H1 (cell line): Measurements from ENCODE around the gene PLSCR1. TPM values are rescaled to one million over a fixed set of nuclear protein-coding genes. Genes with fewer than 3 reads are reported as not detected.

ENCODE experiments used
- CTCF ChIA-PET: fragments of 300-600 bp; sonication (Branson Sonifier 250); formaldehyde crosslinking; loops from one replicate; lab custom pipeline; 2021; ENCODE audit not compliant: partially characterized antibody; lab: Charles Lee
- POLR2A ChIA-PET: fragments of 300-600 bp; sonication (Branson Sonifier 250); formaldehyde crosslinking; loops from one replicate; lab custom pipeline; 2021; ENCODE audit warnings: inconsistent platforms; ENCODE audit not compliant: partially characterized antibody; lab: Charles Lee
- DNase-seq, 2 experiments: peaks; one replicate each; pipeline versions ENCODE4 v3.0.0 to v3.0.0-alpha.2; 2010 to 2022; ENCODE audit warnings: low spot score in 2 of 2, low read depth in 1 of 2, mixed read lengths in 1 of 2
- FAIRE-seq: peaks from 2 replicates; lab custom pipeline; 2011; peaks lifted over from hg19 to GRCh38; lab: Jason Lieb, UNC
- H2AFZ ChIP-seq: 2 replicates; pipeline ENCODE4 v1.8.1; 2012; ENCODE audit warnings: low read length, inconsistent platforms
- H2AK5ac ChIP-seq: 2 replicates; pipeline ENCODE4 v1.6.1; 2013; ENCODE audit warnings: low read depth, low read length
- H2BK120ac ChIP-seq: replicated peaks from 2 replicates; pipeline ENCODE3; 2013; ENCODE audit warnings: low read depth, low read length, inconsistent platforms
- H2BK12ac ChIP-seq: 2 replicates; pipeline ENCODE4 v1.6.1; 2013; ENCODE audit warnings: low read depth, low read length
- H2BK15ac ChIP-seq: 2 replicates; pipeline ENCODE4 v1.6.1; 2013; ENCODE audit warnings: low read length
- H2BK20ac ChIP-seq: 2 replicates; pipeline ENCODE4 v1.6.1; 2013; ENCODE audit warnings: low read length
- H2BK5ac ChIP-seq: 2 replicates; pipeline ENCODE4 v1.6.1; 2013; ENCODE audit warnings: low read depth, low read length
- H3K14ac ChIP-seq: 2 replicates; pipeline ENCODE4 v1.6.1; 2013; ENCODE audit warnings: inconsistent platforms; ENCODE audit not compliant: insufficient read length
- H3K18ac ChIP-seq: 2 replicates; pipeline ENCODE4 v1.6.1; 2013; ENCODE audit warnings: low read length; ENCODE audit errors: extremely low read depth
- H3K23ac ChIP-seq: 2 replicates; pipeline ENCODE4 v1.6.1; 2013; ENCODE audit warnings: inconsistent platforms; ENCODE audit not compliant: insufficient read length
- H3K23me2 ChIP-seq: 2 replicates; pipeline ENCODE4 v1.6.1; 2013; ENCODE audit warnings: low read depth, low read length
- H3K27ac ChIP-seq: 2 replicates; pipeline ENCODE4 v1.6.1; 2011; ENCODE audit warnings: low read depth, low read length, inconsistent platforms
- H3K27me3 ChIP-seq, 4 experiments: replicated peaks in 1 of 4; 1 replicate in 1 of 4; 2 replicates in 3 of 4; pipeline versions ENCODE4 v1.6.1 to v1.8.1; 2011 to 2013; ENCODE audit warnings: low read length in 3 of 4, mild to moderate bottlenecking in 3 of 4, inconsistent platforms in 2 of 4, mixed read lengths in 2 of 4, moderate library complexity in 1 of 4; ENCODE audit not compliant: control insufficient read depth in 3 of 4, insufficient read depth in 3 of 4; ENCODE audit errors: extremely low read depth in 1 of 4
- H3K36me3 ChIP-seq, 4 experiments: 2 replicates each; pipeline versions ENCODE4 v1.6.1 to v1.8.1; 2011 to 2013; ENCODE audit warnings: mild to moderate bottlenecking in 4 of 4, low read length in 3 of 4, moderate library complexity in 2 of 4, control low read depth in 1 of 4, inconsistent platforms in 1 of 4; ENCODE audit not compliant: insufficient read depth in 4 of 4, control insufficient read depth in 2 of 4
- H3K4ac ChIP-seq: replicated peaks from 2 replicates; pipeline ENCODE3; 2013; ENCODE audit warnings: low read length, low read depth, mixed read lengths, inconsistent platforms; ENCODE audit not compliant: insufficient read length
- H3K4me1 ChIP-seq, 4 experiments: replicated peaks in 1 of 4; 1 replicate in 1 of 4; 2 replicates in 3 of 4; pipeline versions ENCODE4 v1.6.1 to v1.8.1; 2011 to 2013; ENCODE audit warnings: low read length in 3 of 4, inconsistent platforms in 2 of 4, mixed read lengths in 1 of 4; ENCODE audit not compliant: insufficient read depth in 4 of 4, control insufficient read depth in 3 of 4
- H3K4me2 ChIP-seq, 2 experiments: 2 replicates each; pipeline versions ENCODE4 v1.6.1 to v1.8.1; 2011 to 2013; ENCODE audit warnings: low read depth in 2 of 2, low read length in 2 of 2, control low read depth in 1 of 2, inconsistent platforms in 1 of 2, mild to moderate bottlenecking in 1 of 2; ENCODE audit not compliant: insufficient read depth in 1 of 2
- H3K4me3 ChIP-seq, 4 experiments: fragments of 200-600, 300-600 bp in 1 of 4; sonication (generic), shearing (Covaris generic), sonication (Bioruptor Twin) in 1 of 4; 2 replicates each; pipeline versions ENCODE4 v1.5.1 to v1.8.1; 2011 to 2016; ENCODE audit warnings: low read length in 4 of 4, low read depth in 3 of 4, control low read depth in 2 of 4, inconsistent platforms in 2 of 4, mild to moderate bottlenecking in 2 of 4, mixed read lengths in 1 of 4, moderate library complexity in 1 of 4; ENCODE audit not compliant: insufficient read depth in 2 of 4; ENCODE audit errors: extremely low read depth in 1 of 4
- H3K56ac ChIP-seq: replicated peaks from 2 replicates; pipeline ENCODE3; 2013; ENCODE audit warnings: low read depth, mild to moderate bottlenecking, mixed read lengths, low read length, inconsistent platforms; ENCODE audit not compliant: insufficient read length
- H3K79me1 ChIP-seq: 2 replicates; pipeline ENCODE4 v1.6.1; 2013; ENCODE audit warnings: low read depth, low read length, control low read depth
- H3K79me2 ChIP-seq, 2 experiments: 2 replicates each; pipeline versions ENCODE4 v1.6.1 to v1.8.1; 2012 to 2013; ENCODE audit warnings: low read length in 2 of 2, mild to moderate bottlenecking in 2 of 2, inconsistent platforms in 1 of 2; ENCODE audit not compliant: insufficient read depth in 2 of 2, control insufficient read depth in 1 of 2
- H3K9ac ChIP-seq, 4 experiments: replicated peaks in 1 of 4; 1 replicate in 1 of 4; 2 replicates in 3 of 4; pipeline versions ENCODE4 v1.6.1 to v1.8.1; 2011 to 2013; ENCODE audit warnings: low read depth in 3 of 4, low read length in 3 of 4, control low read depth in 2 of 4, mild to moderate bottlenecking in 2 of 4, moderate library complexity in 2 of 4, inconsistent platforms in 1 of 4; ENCODE audit errors: extremely low read depth in 1 of 4
- H3K9me3 ChIP-seq, 2 experiments: 2 replicates each; pipeline versions ENCODE4 v1.6.1 to v1.8.1; 2012 to 2013; ENCODE audit warnings: mild to moderate bottlenecking in 2 of 2, moderate library complexity in 2 of 2, control low read depth in 1 of 2, inconsistent platforms in 1 of 2, low read depth in 1 of 2, low read length in 1 of 2, mixed read lengths in 1 of 2; ENCODE audit not compliant: insufficient read depth in 2 of 2
- H4K20me1 ChIP-seq, 2 experiments: replicated peaks in 1 of 2; 2 replicates each; pipeline versions ENCODE3 to v1.8.1; 2011 to 2013; ENCODE audit warnings: inconsistent platforms in 2 of 2, low read length in 2 of 2, mild to moderate bottlenecking in 1 of 2; ENCODE audit not compliant: insufficient read depth in 2 of 2, control insufficient read depth in 1 of 2
- H4K5ac ChIP-seq: 2 replicates; pipeline ENCODE4 v1.6.1; 2013; ENCODE audit warnings: low read length, low read depth, mixed read lengths, inconsistent platforms; ENCODE audit not compliant: insufficient read length
- H4K8ac ChIP-seq: 2 replicates; pipeline ENCODE4 v1.8.0; 2013; ENCODE audit warnings: mild to moderate bottlenecking, moderate library complexity, low read length, inconsistent platforms; ENCODE audit not compliant: insufficient read depth; ENCODE audit errors: extremely low read depth
- H4K91ac ChIP-seq: replicated peaks from 2 replicates; pipeline ENCODE3; 2013; ENCODE audit warnings: low read length, mixed read lengths, inconsistent platforms; ENCODE audit not compliant: insufficient read length
- CTBP2 ChIP-seq: IDR thresholded peaks from 2 replicates; pipeline ENCODE4 v1.7.0; 2011; ENCODE audit warnings: borderline replicate concordance, mild to moderate bottlenecking, moderate library complexity, mixed read lengths, low read length; ENCODE audit not compliant: insufficient read depth, insufficient read length
- HDAC6 ChIP-seq: IDR thresholded peaks from one replicate; pipeline ENCODE4 v1.7.1; 2012; ENCODE audit warnings: low read depth, mild to moderate bottlenecking, inconsistent platforms, low read length, moderate library complexity
- NRF1 ChIP-seq: IDR thresholded peaks from 2 replicates; pipeline ENCODE4 v1.6.1; 2011; ENCODE audit warnings: mild to moderate bottlenecking, low read depth, low read length, improper control_type of control experiment
- POLR2AphosphoS5 ChIP-seq: IDR thresholded peaks from 2 replicates; pipeline ENCODE4 v1.6.1; 2011; ENCODE audit warnings: low read depth, low read length
- WGBS, 2 experiments: shearing (Covaris generic) in 1 of 2; methylation state at CpG; one replicate each; pipeline versions ENCODE4 v1.1.6 to v1.1.7; 2013 to 2015; ENCODE audit warnings: low lambda C conversion rate in 2 of 2, mixed read lengths in 2 of 2, inconsistent platforms in 1 of 2, low coverage in 1 of 2, missing lambda C conversion rate in 1 of 2; ENCODE audit not compliant: insufficient replicate concordance in 2 of 2, insufficient coverage in 1 of 2, insufficient read length in 1 of 2; ENCODE audit errors: extremely low coverage in 1 of 2, missing lambda C conversion rate in 1 of 2; 5-methylcytosine and 5-hydroxymethylcytosine counted together
- polyA plus RNA-seq, 7 experiments: library from polyadenylated mRNA; depleted of rRNA in 3 of 7; stranded (reverse) in 5 of 7; unstranded in 2 of 7; fragments of >200 nt in 5 of 7; fragments of 200-250 nt in 2 of 7; gene quantifications; 1 replicate in 5 of 7; 2 replicates in 1 of 7; 4 replicates in 1 of 7; pipeline versions ENCODE4 v1.2.1 to v1.2.3, GENCODE V29; 2011 to 2013; ENCODE audit warnings: missing spikeins in 2 of 7, mixed read lengths in 2 of 7
- total RNA-seq: library from RNA; stranded (reverse); fragmentation: NEBNext Ultra II Directional; extraction: Animal tissue kit (Norgen Biotek cat#: 25700); gene quantifications from 2 replicates; pipeline ENCODE4 v1.2.1, GENCODE V29; 2021

Gene PLSCR1
- total and polyA plus RNA-seq, 2 of the 8 experiments (the other 6 are each of a cell fraction or from before 2014, with no cell fraction given): 32.2 to 48.5 TPM

- Histone ChIP-seq H3K4ac (no peak overlapping the region), H3K23me2 (no peaks in the 10 kb centered on the region; the same call in 1 of the 2 replicates), H3K4me2 (no peak overlapping the region), H2AK5ac (no peak overlapping the region), H3K27me3 (no peaks in the 10 kb centered on the region), H3K56ac (no peak overlapping the region), H3K27ac (no peak overlapping the region), H2BK20ac (no peak overlapping the region), H3K36me3 (peaks cover 0 to 9% (median 6%) of the 10 kb centered on the region in 4 experiments; a peak in 5 of 8 replicates), H2BK12ac (no peak overlapping the region), H3K9ac (no peak overlapping the region), H3K9me3 (peaks cover 7 to 9% of the 10 kb centered on the region in 2 experiments)
- no peak for TF ChIP-seq CTBP2
- no peak for TF ChIP-seq HDAC6
- no peak for TF ChIP-seq NRF1
- TF ChIP-seq POLR2AphosphoS5: no peak
- TF ChIP-seq, all 59 proteins: peak for 0
- Histone ChIP-seq H2BK5ac (no peak overlapping the region), H3K4me1 (peaks cover 0 to 6% (median 3%) of the 10 kb centered on the region in 4 experiments; a peak in 2 of 7 replicates), H3K79me2 (peaks cover 0 to 57% of the 10 kb centered on the region in 2 experiments; a peak in 2 of 4 replicates), H2BK15ac (no peak overlapping the region), H3K4me3 (no peak overlapping the region), H4K5ac (no peak overlapping the region), H4K91ac (no peak overlapping the region), H2BK120ac (no peak overlapping the region), H3K18ac (no peak overlapping the region), H3K14ac (no peak overlapping the region), H4K8ac (no peak overlapping the region), H4K20me1 (peaks cover 0 to 5% of the 10 kb centered on the region in 2 experiments), H2AFZ (no peak overlapping the region), H3K23ac (no peak overlapping the region), H3K79me1 (peaks cover 3% of the 10 kb centered on the region)
- no peak for FAIRE-seq
- no peak for DNase-seq
- WGBS, 2 experiments: 85% methylated on average over 1 of the region's 1 CpG; no CpG with 5 or more reads in 1 of the 2 experiments
- ChIA-PET CTCF (no interaction called here), POLR2A (interaction anchor here (1.3 kb wide), 1 partner anchor 14 kb away, joined by 3 read pairs; no protein-coding TSS in a partner anchor)
Measured at GRCh38 chr3:146540236-146540635, 4.2 kb downstream of the PLSCR1 start.
